TTC549 (cell line): ENCODE results near the gene VPS8.

ENCODE experiments used
- FAIRE-seq: peaks from 2 replicates; lab custom pipeline; 2012; peaks lifted over from hg19 to GRCh38; lab: Jason Lieb, UNC

The VPS8 gene

GRCh38 chr3:184784731-184785500 lies 27.1 kb upstream of the VPS8 start:
- no peak for FAIRE-seq

- no peak for FAIRE-seq
These were observed 26.1 kb upstream of the VPS8 start for GRCh38 chr3:184785890-184786279.

GRCh38 chr3:184786280-184786941 lies 25.6 kb upstream of the VPS8 start:
- FAIRE-seq: no peak

GRCh38 chr3:184788751-184789150 lies 23.2 kb upstream of the VPS8 start:
- FAIRE-seq: no peak

GRCh38 chr3:184789314-184789998 lies 22.5 kb upstream of the VPS8 start:
- no peak for FAIRE-seq

- no peak for FAIRE-seq
These were observed 20.8 kb upstream of the VPS8 start for GRCh38 chr3:184791171-184791570.

GRCh38 chr3:184795522-184796190 lies 16.3 kb upstream of the VPS8 start:
- FAIRE-seq: no peak

- no peak for FAIRE-seq
These were observed 15.4 kb upstream of the VPS8 start for GRCh38 chr3:184796551-184796950.

- FAIRE-seq: no peak
These were observed 15.0 kb upstream of the VPS8 start for GRCh38 chr3:184796954-184797353.

GRCh38 chr3:184798120-184798519 lies 13.8 kb upstream of the VPS8 start:
- FAIRE-seq: no peak

- FAIRE-seq: no peak
These were observed 11.5 kb upstream of the VPS8 start for GRCh38 chr3:184800349-184800930.

GRCh38 chr3:184801241-184801785 lies 10.7 kb upstream of the VPS8 start:
- no peak for FAIRE-seq

GRCh38 chr3:184802150-184802549 lies 9.8 kb upstream of the VPS8 start:
- no peak for FAIRE-seq

GRCh38 chr3:184804801-184805200 lies 7.2 kb upstream of the VPS8 start:
- FAIRE-seq: no peak

- FAIRE-seq: no peak
These were observed 6.5 kb upstream of the VPS8 start for GRCh38 chr3:184805351-184806038.

GRCh38 chr3:184806567-184807271 lies 5.2 kb upstream of the VPS8 start:
- no peak for FAIRE-seq

GRCh38 chr3:184807549-184807948 lies 4.4 kb upstream of the VPS8 start:
- FAIRE-seq: no peak

GRCh38 chr3:184808021-184808420 lies 3.9 kb upstream of the VPS8 start:
- FAIRE-seq: no peak

- no peak for FAIRE-seq
These were observed 1.8 kb upstream of the VPS8 start for GRCh38 chr3:184810146-184810545.

GRCh38 chr3:184811034-184811433 lies 932 bp upstream of the VPS8 start:
- FAIRE-seq: no peak

GRCh38 chr3:184811663-184811998 lies 335 bp upstream of the VPS8 start:
- FAIRE-seq: no peak
